ENCODE measurements around the gene FBXL17.

Gene FBXL17

DNA sequence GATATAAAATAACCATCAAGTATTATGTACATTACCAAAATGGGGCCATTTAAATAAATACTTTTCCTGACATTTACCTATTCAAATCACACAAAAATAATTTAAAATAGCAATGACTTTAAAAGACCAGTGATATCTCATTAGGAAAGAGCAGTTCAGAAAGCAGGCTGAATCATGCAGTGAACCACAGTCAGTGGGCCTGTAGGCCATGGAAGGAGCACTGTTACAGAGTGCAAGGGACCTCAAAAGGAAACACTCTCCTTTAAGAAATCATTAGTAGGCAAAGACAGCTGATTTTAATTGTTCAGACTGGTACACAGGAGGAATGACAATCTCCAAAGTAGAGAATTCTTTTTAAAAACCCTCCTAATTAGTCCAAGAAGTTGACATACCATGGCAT, 427.6 kb downstream of the FBXL17 start:
- DNase-seq (ENCODE audit: low spot score): no peak

DNA sequence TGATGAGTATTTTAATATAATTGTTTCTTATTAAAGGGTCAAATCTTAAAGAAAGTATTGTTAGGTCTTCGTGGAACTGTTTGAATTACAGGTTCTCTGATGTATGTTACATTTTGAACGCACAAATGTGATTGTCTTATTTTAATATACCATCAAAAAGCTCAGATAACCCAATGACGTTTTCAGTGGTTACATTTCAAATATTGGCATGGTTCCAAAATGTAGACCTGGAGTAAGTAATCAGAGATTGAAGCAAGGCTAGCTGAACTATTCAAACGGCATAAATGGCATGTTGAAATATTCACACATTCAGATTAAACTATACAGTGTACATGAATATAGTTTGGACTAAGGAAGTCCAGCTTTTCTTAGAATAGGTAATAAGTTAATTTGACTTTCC, 429.4 kb downstream of the FBXL17 start:
- no peak for DNase-seq (ENCODE audit: low spot score)

DNA sequence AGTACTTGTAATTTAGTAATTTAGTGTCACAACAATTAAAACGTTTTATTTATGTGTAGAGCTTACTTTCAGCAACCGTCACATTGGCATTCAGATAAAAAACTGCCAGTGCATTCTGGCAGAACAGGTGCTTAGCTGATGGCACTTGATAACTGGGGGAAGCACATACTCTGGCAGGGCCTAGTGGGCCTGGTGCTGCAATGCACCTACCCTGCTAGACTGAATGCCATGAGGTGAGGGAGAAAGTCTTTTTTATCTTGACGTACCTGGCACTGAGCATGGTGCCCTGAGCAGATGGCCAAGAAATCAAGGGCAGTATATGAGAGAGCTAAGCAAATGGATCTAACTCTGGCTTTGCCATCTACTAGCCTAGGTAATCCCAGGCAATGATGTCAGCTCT, 430.6 kb downstream of the FBXL17 start:
- no peak for DNase-seq (ENCODE audit: low spot score)

DNA sequence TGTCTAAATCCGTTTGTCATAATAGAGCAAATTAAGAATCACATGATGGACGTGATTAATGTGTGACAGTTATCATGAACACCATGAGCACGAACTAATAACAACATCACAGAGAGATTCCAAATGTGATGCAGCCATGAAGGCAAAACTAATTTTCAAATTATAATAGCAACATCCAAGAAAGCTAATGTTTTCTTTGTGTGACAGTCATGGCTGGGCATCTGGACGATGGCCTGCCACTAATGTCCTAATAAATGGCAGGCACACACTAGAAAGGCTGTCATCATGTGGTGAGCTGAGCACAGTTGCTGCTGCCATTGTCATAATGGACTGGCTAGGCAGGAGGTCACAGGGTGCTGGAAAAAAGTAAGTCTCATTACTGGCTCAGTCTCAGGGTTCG, 431.1 kb downstream of the FBXL17 start:
- DNase-seq (ENCODE audit: low spot score): no peak

DNA sequence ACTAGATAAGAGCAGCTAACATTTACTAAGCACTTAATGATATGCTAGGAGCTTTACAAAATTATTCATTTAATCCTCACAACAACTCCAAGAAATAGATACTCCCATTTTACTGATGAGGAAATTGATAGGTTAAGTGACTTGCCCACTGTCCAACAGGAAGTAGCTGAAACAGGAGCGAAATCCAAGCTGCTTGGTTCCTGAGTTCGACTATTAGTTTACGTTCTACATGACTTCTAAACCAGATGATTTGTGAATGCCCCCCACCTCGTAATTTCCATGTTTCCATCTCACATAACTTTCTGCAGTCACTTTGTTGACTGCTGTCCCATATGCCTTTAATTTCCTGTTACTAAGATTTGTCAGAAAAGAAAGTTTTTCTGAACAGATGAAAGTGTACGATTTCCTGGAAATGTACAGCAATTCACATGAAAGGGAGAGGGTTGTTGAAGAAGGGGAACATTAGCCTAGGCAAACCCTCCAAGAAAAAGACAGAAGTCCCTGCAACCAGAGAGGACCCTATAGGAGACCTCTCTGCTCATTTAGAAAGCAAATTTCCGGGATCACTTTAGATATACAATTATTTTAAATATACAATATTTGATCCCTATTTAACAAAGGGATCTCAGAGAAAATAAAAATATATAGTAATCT, 432.1 kb downstream of the FBXL17 start:
- no peak for DNase-seq (ENCODE audit: low spot score)

DNA sequence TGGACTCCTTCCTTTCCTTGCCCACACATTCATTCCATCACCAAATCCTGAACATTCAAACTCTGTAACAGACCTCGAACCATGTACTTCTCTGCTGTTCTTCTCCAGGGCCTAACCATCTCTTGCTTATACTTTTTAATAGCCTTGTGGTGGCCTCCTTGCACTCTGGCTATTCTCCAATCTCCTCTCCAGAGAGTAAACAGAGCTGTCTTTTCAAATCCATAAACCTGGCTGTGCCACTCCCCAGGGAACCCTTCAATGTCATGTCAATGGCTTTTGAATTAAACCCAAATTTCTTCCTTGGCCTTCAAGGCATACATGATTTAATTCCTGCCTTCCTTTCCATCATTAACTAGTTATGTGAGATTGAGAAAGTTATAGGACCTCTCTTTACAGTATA, 433.5 kb downstream of the FBXL17 start:
- no peak for DNase-seq (ENCODE audit: low spot score)

DNA sequence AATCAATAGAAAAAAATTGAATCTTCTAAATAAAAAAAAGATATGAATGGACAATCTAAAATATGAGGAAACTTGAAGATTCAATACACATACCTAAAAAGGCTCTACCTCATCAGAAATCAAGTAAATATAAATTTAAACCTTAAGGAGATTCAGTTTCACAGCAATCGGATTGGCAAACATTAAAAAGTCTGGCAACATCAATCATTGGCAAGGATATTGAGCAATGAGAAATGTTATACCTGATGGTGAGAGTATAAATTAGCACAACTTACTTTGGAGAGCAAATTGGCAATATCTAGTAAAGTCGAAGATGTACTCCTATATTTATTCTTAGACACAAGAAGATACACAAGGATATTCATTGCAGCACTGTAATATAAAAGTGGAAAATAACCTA, 436.8 kb downstream of the FBXL17 start:
- DNase-seq (ENCODE audit: low spot score): no peak

DNA sequence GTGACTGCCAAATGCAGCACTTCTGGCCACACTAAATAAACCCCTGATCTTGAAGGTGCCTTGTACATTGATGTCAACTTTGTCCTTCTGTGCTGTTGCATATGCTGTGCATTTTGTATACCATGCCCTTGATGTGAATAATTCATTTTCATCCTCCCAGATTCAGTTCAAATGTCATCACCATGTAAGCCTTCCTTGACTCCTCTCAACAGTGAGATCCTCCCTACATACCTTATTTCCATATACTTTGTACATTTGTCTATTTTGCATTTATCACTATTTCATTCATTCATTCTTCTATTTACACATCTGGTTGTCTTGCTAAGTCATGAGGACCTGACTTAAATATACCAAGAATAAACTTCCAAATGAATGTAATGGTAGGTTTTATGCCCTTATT, 438.0 kb downstream of the FBXL17 start:
- no peak for DNase-seq (ENCODE audit: low spot score)

DNA sequence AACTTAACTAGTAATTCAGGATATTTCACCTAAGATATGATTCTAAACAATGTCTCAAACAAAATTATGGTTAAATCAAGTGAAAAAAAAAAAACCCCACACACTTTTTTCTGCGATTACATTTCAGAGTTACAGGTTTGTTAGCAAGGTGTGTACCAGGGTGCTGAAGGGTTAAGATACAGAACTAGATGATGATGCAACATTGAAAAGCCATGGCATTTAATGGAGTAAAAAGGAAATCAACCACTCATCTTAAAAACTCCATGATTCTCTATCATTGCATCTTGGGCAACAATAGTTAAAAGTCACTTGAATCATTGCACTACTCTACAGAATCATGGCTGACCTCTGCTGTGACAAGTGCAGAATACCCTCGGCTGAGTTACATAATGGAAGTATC, 440.9 kb downstream of the FBXL17 start:
- no peak for DNase-seq (ENCODE audit: low spot score)

DNA sequence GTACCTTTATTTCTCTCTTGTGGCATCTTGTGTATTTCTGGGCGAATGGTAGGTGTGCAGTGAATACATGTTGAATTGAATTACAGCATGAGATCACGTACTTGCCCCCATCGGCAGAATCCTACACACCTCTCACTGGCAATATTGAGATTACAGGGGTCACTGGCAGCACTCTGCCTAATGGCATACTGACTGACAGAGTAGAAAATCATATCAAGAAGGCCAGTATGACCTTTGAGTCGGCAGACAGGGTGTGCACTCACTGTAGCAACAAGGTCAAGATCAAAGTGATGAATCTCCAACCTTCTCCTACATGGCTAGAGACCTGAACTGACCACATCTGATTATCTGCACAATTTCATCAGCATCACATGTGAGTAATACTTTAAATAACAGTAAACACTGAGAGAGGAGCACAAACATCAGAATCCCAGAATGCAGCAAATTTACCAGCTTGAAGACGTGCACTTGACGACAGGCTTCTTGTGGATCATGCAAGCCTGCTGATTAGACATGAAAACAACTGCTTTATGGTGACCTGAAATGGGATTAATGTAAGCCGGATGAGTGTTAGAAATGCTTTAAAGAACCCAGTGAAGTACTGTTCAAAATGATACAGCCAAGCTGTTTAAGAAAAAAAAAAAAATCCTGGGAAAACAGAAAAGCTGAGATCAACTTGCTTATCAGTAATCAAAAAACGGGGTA, 444.1 kb downstream of the FBXL17 start:
- DNase-seq (ENCODE audit: low spot score): no peak

DNA sequence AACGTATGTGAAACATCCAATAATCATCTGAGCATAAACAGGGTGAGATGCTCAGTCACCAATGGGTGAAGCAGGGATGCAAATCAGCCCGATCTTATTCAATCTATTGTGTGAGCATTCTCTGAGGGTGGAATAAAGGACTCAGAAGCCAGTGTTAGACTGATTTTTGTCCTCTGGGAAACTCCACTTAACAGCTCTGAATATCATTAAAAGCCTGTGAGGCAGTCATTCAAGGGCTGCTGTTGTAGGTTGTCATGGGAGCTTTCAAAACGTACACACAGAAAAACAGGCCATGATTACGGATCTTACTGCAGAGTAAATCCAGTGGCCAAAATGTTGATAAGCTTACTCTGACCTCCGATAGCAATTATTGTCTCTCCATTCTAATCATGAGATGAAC, 444.7 kb downstream of the FBXL17 start:
- no peak for DNase-seq (ENCODE audit: low spot score)

DNA sequence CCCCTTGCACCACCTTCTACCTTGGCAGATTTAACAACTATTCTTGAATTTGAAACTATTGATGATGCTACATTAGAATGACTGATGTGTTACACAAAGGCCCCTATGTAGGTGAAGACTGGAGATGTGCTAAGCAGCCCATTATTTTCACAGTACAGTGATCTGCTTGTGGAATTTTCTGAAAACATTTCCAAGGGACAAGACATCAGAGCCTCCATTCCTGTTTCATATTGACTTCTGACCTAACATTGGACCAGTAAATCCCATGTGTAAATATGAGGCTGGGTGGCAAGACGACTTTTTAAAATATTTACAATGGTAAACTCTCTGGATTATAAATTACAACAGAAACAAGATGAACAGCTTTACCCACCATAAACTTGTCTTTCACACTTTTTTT, 445.4 kb downstream of the FBXL17 start:
- DNase-seq (ENCODE audit: low spot score): no peak

DNA sequence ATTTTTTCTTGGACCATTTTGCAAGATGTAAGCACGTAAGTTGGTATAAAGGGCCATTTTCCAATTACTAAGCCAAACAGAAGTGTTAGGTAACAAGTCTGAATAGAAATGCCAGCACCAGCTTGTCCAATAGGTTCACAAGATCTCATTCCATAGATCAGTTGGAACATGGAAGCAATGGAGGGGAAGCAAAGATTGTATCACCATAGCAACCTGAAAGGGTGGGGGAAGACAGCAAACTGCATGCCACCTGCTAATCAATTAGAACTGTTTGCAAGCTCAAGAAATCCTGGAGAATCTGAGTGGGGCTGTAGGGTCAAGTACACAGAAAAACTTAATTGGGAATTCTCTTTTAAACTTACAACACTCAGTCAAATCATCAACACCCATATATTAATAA, 446.3 kb downstream of the FBXL17 start:
- no peak for DNase-seq (ENCODE audit: low spot score)

DNA sequence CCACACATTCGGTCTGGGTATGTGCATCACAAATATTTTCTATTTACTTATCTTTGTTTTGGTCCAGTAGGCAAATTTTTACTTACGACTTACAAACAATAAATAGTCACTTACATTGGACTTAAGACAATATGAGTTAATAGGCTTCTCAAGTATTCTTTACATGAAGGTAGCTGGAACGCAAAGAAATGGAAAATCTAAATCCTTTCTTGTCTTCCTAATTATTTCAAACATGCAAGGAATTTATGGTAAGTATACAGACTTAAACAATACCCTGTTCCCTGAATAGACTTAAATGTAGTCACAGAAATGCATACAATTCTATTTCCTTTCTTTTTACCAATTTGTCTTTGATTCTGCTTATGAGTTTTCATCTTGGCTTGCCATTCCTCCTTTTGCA, 448.6 kb downstream of the FBXL17 start:
- DNase-seq (ENCODE audit: low spot score): no peak

DNA sequence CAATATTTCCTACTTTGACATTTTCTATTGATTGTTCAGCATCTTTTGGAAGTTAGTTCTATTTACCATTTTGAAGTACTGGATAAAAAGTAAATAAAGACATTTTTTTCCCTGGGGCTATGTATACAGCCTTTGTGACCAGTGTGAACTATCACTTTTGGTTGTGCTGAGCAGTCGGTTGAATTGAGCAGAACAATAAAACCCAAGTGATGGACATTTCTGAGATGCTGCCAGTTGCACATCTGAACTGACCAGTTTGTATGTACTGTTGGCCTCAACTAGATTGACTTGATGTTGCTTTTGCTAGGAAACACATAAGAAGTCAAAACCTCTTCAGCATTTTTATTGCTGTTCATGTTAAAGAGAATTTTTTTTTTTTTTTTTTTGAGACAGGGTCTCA, 451.0 kb downstream of the FBXL17 start:
- DNase-seq (ENCODE audit: low spot score): no peak

DNA sequence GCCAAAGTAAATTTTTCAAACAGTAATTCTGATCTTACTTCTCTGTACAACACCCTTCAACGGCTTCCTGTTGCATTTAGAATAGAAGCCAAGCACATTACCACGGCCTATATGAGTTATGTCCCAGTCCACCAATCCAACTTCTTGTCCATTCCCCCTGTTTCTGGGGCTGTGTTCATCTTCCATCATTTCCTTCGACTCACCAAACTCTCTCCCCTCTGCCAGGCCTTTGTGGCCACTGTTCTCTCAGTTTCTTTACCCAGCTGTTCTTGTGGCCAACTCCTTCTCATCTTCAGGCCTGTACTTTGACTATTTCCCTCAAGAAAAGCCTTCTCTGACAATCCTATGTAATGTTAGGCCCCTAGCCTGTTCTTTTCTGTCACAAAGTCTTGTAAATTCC, 451.8 kb downstream of the FBXL17 start:
- DNase-seq (ENCODE audit: low spot score): no peak

DNA sequence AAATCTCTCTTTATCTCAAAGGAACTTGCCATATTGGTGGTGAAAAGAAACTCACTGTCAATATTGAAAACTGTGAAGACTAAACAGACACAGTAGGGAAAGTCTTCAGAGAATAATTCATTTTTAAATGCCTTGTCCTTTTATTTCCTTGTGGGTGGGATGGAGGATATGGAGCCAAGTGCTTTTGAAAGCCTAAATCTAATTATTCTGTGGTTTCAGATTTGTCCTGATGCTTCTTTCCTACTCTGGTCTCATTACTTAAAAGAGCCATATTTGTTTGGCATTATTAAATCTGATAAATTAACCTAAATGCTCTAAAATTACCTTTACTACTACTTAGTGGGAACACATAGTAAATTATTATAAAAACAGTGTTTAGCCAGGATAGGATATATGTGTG, 452.8 kb downstream of the FBXL17 start:
- DNase-seq (ENCODE audit: low spot score): no peak

DNA sequence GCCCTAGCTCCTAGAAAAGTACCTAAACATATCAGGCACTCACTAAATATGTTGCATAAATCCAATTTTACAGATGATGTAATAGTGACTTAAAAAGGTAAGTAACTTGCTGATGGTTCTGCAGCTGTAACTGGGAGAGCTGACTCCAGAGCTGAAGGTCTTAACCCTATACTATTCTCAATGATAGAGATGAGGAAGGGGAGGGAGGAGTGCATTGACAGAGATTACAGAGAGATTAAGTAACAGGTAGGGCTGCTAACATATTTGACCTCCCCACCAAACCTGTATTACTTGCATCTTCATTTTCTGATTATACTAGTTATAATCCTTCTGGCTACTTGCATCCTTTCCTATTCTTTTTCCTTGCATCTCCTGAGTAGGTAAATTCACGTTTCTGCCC, 455.8 kb downstream of the FBXL17 start:
- no peak for DNase-seq (ENCODE audit: low spot score)

DNA sequence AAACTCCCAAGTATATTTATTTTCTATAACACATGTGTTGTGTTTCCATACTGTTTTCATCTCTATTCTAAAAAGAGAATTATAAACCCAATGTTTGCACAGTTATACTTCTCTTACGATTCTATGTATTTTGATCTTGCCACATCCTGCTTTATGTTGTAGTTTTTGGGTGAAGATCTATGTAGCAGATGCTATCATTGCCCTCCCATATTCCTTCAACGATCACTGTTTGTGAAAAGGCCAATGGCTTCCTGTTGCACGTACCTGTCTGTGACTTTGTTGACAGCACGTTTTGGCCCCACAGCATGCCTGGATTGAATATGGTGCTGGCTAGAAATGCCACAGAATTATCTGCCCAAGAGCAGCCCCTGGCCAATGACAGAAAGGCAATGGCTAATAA, 456.7 kb downstream of the FBXL17 start:
- no peak for DNase-seq (ENCODE audit: low spot score)

DNA sequence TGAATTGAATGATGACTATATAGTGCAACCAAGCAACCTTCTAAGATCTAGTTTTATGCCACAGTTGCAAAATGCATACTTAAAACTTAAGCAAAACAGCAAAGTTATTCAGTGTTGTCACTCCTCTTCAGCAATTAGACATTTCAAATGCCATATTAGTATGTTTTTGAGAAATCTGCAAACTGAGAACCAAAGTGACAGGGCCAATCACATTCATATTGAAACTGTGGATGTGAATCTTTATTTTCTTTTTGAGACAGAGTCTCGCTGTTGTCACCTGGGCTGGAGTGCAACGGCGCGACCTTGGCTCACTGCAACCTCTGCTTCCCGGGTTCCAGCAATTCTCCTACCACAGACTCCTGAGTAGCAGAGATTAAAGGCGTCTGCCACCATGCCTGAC, 461.9 kb downstream of the FBXL17 start:
- DNase-seq (ENCODE audit: low spot score): no peak

DNA sequence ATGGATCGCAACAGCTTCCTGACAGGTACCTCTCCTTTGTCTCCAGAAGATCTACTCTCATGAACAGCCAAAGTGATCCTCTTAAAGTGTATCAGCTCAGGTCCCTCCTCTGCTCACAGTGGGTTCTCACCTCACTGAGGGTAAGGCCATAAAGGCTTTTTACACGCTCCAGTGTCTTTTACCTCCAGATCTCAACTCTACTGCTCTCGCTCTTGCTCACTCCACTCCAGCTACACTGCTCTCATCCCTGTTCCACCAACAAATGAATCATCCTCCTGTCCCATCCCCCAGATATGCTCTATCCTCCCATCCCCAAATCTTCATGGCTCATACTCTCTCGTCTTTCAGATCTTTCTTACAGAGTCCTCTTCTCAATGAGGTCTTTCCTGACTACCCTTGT, 462.5 kb downstream of the FBXL17 start:
- DNase-seq (ENCODE audit: low spot score): no peak

DNA sequence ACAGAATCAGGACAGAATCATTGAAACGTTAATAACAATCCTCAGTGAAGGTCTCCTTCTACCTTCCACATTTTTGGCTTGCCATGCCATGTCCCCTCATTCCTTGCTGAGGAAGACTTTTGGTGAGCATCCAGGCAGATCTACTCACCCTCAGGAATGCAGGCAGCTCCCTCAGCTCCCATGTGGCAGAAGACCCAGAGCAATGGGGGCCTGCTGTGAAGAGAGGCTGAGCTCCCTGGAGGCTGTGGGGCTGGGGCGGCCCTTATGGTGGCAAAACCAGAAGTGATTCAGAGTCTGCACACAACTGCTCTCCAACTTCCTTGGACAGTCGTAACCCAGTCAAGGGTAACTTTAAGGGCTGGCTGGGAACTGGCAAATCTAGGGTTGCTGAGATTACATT, 463.9 kb downstream of the FBXL17 start:
- DNase-seq (ENCODE audit: low spot score): no peak

DNA sequence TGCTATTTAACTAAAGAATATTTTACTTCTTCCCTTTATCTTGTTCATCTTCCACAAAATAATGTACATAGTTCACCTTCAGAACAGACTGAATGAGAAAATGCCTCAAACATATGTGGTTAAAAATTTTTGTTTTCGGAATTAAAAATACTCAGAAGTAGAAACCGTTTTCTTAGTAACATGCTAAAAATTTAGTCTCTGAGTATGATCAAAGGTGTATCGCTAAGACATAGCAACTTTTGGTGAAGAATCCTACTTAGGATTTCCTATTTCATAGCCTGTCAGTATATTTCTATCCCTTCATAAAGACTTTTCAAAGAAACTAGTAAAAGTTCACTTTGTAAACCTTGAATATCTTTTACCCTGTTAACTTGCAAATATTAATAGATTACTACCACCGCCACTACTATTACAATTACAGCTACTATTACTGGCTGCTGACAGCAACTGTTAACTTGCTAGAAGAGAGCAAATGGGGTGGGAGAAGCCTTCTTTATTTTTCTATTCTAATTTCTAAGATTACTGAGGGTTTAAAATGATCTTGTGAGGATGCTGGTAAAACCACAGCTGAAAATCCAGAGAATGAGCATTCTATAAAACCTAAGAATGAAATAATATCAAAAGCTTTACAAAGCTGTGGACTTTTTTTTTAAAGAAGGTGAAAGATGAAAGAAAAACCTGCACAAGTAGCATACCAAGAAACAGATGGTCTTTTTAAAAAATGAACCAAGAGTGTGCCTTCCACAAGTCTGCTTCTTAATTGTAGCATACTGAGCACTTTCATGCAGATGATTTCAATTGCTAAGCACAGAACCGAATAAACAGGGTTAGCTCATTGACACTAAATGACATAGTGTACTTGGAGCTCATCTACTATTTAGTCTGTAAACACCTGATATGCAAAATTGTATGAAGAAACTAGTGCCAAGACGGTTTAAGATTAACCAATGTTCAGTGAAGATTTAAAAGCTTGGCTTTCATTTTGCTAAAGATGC, 464.9 kb downstream of the FBXL17 start:
- DNase-seq (ENCODE audit: low spot score): no peak

Data from COLO829 (cell line).